Neural cell (in vitro differentiated cells): ENCODE results near the gene HDAC7. TPM values are rescaled to one million over a fixed set of nuclear protein-coding genes. Genes with fewer than 3 reads are reported as not detected.

Experiments
- H2AFZ ChIP-seq: fragments of 200-600, 300-800 bp; sonication (generic), shearing (Covaris generic); 2 replicates; pipeline ENCODE4 v1.6.0; 2014; ENCODE audit warnings: low read depth, mild to moderate bottlenecking, antibody characterized with exemption, low read length, moderate library complexity
- H3F3A ChIP-seq: fragments of 200-600 bp; shearing (Covaris generic); 2 replicates; pipeline ENCODE4 v1.6.1; 2016; ENCODE audit warnings: mild to moderate bottlenecking, moderate library complexity, mixed read lengths, antibody characterized with exemption, low read length; ENCODE audit not compliant: insufficient read depth, poor library complexity, severe bottlenecking
- H3K27ac ChIP-seq: fragments of 200-600, 300-800 bp; sonication (generic), shearing (Covaris generic); 2 replicates; pipeline ENCODE4 v1.5.1; 2014; ENCODE audit warnings: mild to moderate bottlenecking, low read length, moderate library complexity
- H3K27me3 ChIP-seq: fragments of 300-800, 200-600 bp; sonication (generic), shearing (Covaris generic); 2 replicates; pipeline ENCODE4 v1.6.0; 2014; ENCODE audit warnings: mild to moderate bottlenecking, low read depth, low read length, moderate library complexity; ENCODE audit not compliant: insufficient read depth
- H3K36me3 ChIP-seq: fragments of 300-800, 200-600 bp; sonication (generic), shearing (Covaris generic); 2 replicates; pipeline ENCODE4 v1.5.1; 2014; ENCODE audit warnings: mild to moderate bottlenecking, antibody characterized with exemption, low read length, moderate library complexity; ENCODE audit not compliant: insufficient read depth
- H3K4me2 ChIP-seq: fragments of 300-800, 200-600 bp; sonication (generic), shearing (Covaris generic); 2 replicates; pipeline ENCODE4 v1.6.0; 2014; ENCODE audit warnings: mild to moderate bottlenecking, low read length
- H3K4me3 ChIP-seq: fragments of 300-800, 200-600 bp; sonication (generic), shearing (Covaris generic); 2 replicates; pipeline ENCODE4 v1.5.1; 2014; ENCODE audit warnings: mild to moderate bottlenecking, low read length, moderate library complexity
- H3K79me2 ChIP-seq: fragments of 200-600 bp; shearing (Covaris generic); replicated peaks from 2 replicates; pipeline ENCODE4 v1.6.0; 2014; ENCODE audit warnings: mild to moderate bottlenecking, low read length, moderate library complexity; ENCODE audit not compliant: insufficient read depth
- H3K9ac ChIP-seq: fragments of 300-800, 200-600 bp; sonication (generic), shearing (Covaris generic); 2 replicates; pipeline ENCODE4 v1.6.1; 2016; ENCODE audit warnings: mild to moderate bottlenecking, low read length, mixed read lengths
- H3K9me2 ChIP-seq: fragments of 200-600 bp; shearing (Covaris generic); 2 replicates; pipeline ENCODE4 v1.6.1; 2016; ENCODE audit warnings: mild to moderate bottlenecking, low read length, mixed read lengths; ENCODE audit not compliant: insufficient read depth
- H3K9me3 ChIP-seq: fragments of 200-600, 300-800 bp; sonication (generic), shearing (Covaris generic); 2 replicates; pipeline ENCODE4 v1.6.1; 2016; ENCODE audit warnings: mild to moderate bottlenecking, mixed run types, low read length, moderate library complexity, mixed read lengths
- H4K20me1 ChIP-seq: fragments of 200-600 bp; shearing (Covaris generic); 2 replicates; pipeline ENCODE4 v1.6.1; 2016; ENCODE audit warnings: mild to moderate bottlenecking, mixed run types; ENCODE audit not compliant: insufficient read depth
- CTCF ChIP-seq: fragments of 450-650 bp; IDR thresholded peaks from 2 replicates; pipeline ENCODE4 v1.5.1; 2014; ENCODE audit warnings: antibody characterized with exemption, mild to moderate bottlenecking, moderate library complexity; ENCODE audit not compliant: poor library complexity, severe bottlenecking
- EP300 ChIP-seq: fragments of 450-650 bp; conservative IDR thresholded peaks from 2 replicates; pipeline ENCODE4 v1.6.1; 2014; ENCODE audit warnings: antibody characterized with exemption, mild to moderate bottlenecking, moderate library complexity; ENCODE audit not compliant: poor library complexity, severe bottlenecking
- EZH2 ChIP-seq: fragments of 200-600, 300-800 bp; shearing (Covaris generic), sonication (generic); IDR thresholded peaks from 2 replicates; pipeline ENCODE4 v1.6.1; 2014; ENCODE audit warnings: antibody characterized with exemption, low read length, borderline replicate concordance, mild to moderate bottlenecking; ENCODE audit not compliant: insufficient read depth, poor library complexity, severe bottlenecking
- MXI1 ChIP-seq: fragments of 450-650 bp; conservative IDR thresholded peaks from 2 replicates; pipeline ENCODE4 v1.6.1; 2014; ENCODE audit warnings: antibody characterized with exemption, mild to moderate bottlenecking; ENCODE audit not compliant: poor library complexity, severe bottlenecking
- POLR2AphosphoS5 ChIP-seq: IDR thresholded peaks from 2 replicates; pipeline ENCODE4 v1.6.1; 2012
- RAD21 ChIP-seq: fragments of 450-650 bp; conservative IDR thresholded peaks from 2 replicates; pipeline ENCODE4 v1.6.1; 2014; ENCODE audit warnings: antibody characterized with exemption, mild to moderate bottlenecking, moderate library complexity
- REST ChIP-seq: IDR thresholded peaks from 2 replicates; pipeline ENCODE4 v1.6.1; 2012; ENCODE audit warnings: borderline replicate concordance
- SMC3 ChIP-seq: fragments of 450-650 bp; conservative IDR thresholded peaks from 2 replicates; pipeline ENCODE4 v1.6.1; 2014; ENCODE audit warnings: antibody characterized with exemption, mild to moderate bottlenecking, moderate library complexity; ENCODE audit not compliant: poor library complexity
- TAF1 ChIP-seq: IDR thresholded peaks from 2 replicates; pipeline ENCODE4 v1.6.1; 2012; ENCODE audit warnings: low read depth
- polyA plus RNA-seq: library from polyadenylated mRNA; depleted of rRNA; stranded (reverse); fragments of >200 nt; gene quantifications from 2 replicates; pipeline ENCODE4 v1.2.3, GENCODE V29; 2014

HDAC7 gene
- polyA plus RNA-seq, 1 donor from 2014 or later: 30.2 TPM

GRCh38 chr12:47785887-47786661 is 33.6 kb downstream of the HDAC7 start:
- H3K9ac ChIP-seq: no peak overlapping the region
- no peak overlapping the region for H3K4me3 ChIP-seq
- no peaks in the 10 kb centered on the region for H3K27me3 ChIP-seq
- no peaks in the 10 kb centered on the region for H3K9me2 ChIP-seq
- no peak overlapping the region for H3K27ac ChIP-seq
- H4K20me1 ChIP-seq: no peaks in the 10 kb centered on the region
- no peak overlapping the region for H2AFZ ChIP-seq
- no peaks in the 10 kb centered on the region for H3F3A ChIP-seq
- H3K79me2 ChIP-seq: no peaks in the 10 kb centered on the region
- no peaks in the 10 kb centered on the region for H3K9me3 ChIP-seq
- TF ChIP-seq TAF1: no peak
- no peak for TF ChIP-seq EZH2
- no peak for TF ChIP-seq POLR2AphosphoS5
- TF ChIP-seq SMC3: no peak
- TF ChIP-seq RAD21: no peak
- TF ChIP-seq CTCF: no peak
- no peak for TF ChIP-seq REST
- TF ChIP-seq EP300: no peak
- no peak for TF ChIP-seq MXI1
- H3K36me3 ChIP-seq: peaks cover 18% of the 10 kb centered on the region
- no peak overlapping the region for H3K4me2 ChIP-seq

GRCh38 chr12:47785036-47785886 is 34.4 kb downstream of the HDAC7 start:
- no peaks in the 10 kb centered on the region for H3K79me2 ChIP-seq
- no peak for TF ChIP-seq CTCF
- no peak overlapping the region for H3K9ac ChIP-seq
- no peak overlapping the region for H3K4me2 ChIP-seq
- H3K9me3 ChIP-seq: no peaks in the 10 kb centered on the region
- H3K36me3 ChIP-seq: peaks cover 18% of the 10 kb centered on the region
- H4K20me1 ChIP-seq: no peaks in the 10 kb centered on the region
- no peak overlapping the region for H3K27ac ChIP-seq
- no peak overlapping the region for H2AFZ ChIP-seq
- no peaks in the 10 kb centered on the region for H3K27me3 ChIP-seq
- no peaks in the 10 kb centered on the region for H3K9me2 ChIP-seq
- H3K4me3 ChIP-seq: no peak overlapping the region
- H3F3A ChIP-seq: no peaks in the 10 kb centered on the region
